Stimulated activated CD4-positive, alpha-beta T cell treated with anti-CD3 and anti-CD28 coated beads, Interleukin-12 subunit alpha, Interleukin-12 subunit beta, amount 100 ng/mL, for 24 hours (primary cell): ENCODE measurements around the gene DIAPH3.
"Not testable (repeated sequence)": the region's sequence is repeated elsewhere in the genome, so short reads cannot be mapped to it uniquely, and the experiment has no call there.

Source experiments
- DNase-seq, 2 experiments: peaks; one replicate each; pipeline ENCODE4 v3.0.0-alpha.2; 2020; ENCODE audit warnings: low read depth in 2 of 2

DIAPH3 gene

DNA sequence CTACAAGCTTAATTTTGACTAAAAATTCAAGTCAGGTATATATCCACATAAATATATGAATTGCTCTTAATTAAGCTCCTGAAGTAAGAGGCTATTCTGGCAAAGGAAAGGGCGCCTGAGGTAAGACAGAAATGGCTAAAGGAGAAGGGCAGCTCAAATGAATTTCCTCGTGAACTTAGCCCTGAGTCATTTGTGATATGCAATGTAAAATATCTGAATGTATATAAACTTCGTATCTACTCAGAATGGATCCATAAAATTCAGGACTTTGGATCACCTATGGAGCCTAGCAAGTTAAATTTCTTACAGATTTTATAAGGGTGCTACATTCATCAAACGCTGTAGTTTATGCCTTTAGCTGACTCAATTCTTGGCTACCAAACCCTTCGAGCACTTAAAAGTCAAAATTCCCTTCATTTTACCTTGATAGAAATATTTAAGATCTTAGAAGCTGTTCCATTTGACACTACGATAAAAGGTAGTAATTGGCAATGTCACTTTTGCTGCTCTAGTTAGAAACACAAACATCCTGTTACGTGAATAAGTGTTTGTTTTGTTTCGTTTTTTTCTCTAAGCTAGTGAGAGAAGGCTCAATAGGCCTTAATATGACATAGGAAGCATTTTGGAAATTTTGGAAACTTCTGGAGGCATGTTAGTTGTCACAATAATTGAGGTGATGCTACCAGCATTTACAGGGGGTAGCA, 69.2 kb downstream of the DIAPH3 start:
- no peak for DNase-seq

DNA sequence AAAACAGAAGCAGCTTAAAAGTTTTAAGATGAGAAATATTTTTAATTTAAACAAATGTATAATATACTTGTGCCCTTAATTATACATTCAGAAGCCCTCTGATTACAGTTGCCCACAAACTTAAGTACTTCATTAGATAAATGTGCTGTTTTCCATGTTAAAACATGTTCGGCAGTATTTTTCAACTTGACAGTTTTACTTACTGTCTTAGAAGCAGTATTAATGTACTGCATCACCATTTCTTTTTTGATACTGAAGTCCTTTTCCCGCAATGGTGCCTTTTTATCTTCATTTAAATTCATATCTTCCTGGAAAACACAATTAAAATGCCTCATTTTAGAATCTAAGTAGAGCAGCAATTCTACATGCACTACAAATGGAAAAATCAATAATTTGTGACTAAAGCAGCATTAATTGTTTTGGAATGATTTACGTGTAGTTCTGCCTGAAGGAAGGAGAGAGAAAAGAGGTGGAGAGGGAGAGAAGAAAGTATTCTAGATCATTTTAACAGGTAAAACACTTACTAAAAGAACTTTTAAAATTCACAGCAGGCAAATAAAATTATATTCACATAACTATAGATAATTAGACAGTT, 70.2 kb downstream of the DIAPH3 start:
- no peak for DNase-seq

DNA sequence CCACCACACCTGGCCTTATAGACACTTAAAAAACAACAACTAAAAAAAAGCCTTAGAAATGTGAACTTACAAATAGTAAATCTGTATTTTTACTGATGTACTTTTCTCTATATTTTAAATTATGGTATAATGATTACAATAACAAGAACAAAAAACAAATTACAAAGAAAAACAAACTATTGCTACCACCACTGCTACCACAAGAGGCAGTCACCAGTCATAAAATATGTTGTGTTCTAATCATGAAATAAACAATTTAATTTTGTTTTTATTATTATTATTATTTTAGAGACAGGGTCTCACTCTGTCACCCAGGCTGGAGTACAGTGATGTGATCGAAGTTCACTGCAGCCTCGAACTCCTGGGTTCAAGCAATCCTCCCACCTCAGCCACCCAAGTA, 72.2 kb downstream of the DIAPH3 start:
- DNase-seq, result no peak

DNA sequence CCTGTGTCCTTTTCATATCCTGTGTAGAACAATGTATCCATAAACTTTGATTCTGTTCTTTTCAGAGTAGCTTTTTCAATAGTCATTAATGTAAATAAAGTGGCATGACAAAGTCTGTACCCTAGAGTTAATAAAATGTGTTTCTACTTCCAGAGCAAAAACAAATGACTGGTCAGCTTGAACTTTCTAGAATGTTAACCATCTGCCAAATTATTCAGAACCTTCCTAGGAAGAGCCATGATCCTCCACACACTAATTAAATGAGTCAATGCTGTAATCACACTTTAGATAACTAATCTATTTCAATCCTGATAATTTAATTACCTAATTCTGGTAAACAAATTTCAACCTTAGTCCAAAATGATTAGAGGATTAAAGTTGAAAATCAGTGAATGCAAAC, 73.2 kb downstream of the DIAPH3 start:
- DNase-seq, result no peak

DNA sequence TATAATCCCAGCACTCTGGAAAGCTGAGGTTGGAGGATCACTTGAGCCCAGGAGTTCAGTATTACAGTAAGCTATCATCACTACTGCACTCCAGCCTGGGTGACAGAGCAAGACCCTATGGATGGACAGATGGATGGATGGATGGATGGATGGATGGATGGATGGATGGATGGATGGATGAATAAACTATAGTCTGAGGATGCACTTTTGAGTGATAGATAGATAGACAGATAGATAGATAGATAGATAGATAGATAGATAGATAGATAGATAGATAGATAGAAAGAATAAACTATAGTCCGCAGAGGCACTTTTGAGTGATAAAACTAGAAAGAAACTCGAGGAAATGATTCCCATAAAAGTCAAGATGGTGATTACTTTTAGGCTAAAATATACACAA, 79.9 kb downstream of the DIAPH3 start:
- DNase-seq, result not testable (repeated sequence)

DNA sequence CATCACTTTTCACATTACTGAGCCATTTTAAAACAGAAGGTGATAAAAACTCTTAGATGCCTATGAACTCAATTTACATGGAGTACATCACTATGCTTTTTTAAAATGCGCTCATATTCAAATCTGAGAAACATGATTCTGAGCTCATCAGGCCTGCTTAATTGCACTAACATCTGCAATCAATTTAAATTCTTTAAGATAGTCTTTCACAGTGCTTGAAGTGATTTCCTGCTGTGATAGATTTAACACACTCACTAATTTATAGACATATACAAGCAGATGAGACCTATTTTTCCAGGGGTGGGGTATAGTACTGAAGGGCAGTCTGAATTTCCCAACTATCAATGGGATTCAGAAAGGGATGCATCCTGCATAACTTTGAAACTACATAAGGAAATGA, 82.9 kb downstream of the DIAPH3 start:
- no peak for DNase-seq

DNA sequence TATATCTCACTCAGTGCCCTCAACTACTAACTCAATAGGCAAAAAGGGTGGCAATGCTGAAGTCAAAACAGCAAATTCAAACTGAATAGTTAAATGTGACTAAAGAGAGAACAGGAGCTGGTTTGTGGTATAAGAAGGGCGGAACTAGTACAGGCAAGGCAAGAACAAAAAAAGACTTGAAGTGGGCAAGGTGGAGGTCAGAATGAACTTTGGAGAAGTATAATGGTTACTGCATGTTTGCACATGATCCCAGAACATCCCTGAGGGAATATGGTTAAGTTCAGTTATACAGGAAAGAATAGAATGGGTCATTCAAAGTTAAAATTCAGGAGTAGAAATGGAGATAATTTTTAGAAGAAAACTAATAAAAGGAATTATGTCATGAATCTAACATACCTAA, 85.5 kb downstream of the DIAPH3 start:
- DNase-seq, result no peak

DNA sequence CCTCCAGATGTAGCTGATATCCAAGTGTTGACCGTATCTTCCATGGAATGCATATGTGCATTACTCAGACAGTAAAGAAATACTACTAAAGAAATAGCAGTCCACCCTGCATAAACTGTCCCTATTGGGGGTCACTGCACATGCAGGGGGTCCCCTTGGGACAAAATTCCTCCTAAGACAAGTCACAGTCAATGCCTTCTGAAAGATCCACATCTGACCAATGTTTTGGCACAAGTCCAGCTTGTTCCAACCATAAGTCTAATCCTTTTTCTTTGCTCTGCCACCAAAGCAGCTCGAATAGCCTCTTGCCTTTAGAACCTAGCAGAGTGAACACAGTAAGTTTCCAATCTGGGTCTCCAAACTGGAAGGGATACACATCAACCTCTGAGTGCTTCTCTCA, 87.9 kb downstream of the DIAPH3 start:
- no peak for DNase-seq

DNA sequence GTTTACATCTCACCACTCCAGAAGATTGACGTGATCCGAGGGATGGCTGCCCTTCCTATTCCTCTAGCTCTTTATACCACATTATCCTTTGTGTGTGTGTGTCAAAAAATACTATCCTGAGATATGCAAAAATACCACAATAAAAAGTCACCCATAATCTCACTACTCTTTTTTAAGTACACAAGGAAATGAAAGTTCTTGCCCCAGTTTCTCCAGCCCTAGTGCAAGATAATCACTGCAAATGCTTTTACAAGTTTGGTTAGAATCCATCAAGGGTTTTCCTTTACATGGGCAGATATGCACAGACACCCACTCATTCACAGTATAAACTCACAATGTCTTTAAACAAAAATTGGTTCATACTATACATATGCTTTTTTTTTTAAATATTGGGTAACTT, 89.3 kb downstream of the DIAPH3 start:
- DNase-seq, result no peak

DNA sequence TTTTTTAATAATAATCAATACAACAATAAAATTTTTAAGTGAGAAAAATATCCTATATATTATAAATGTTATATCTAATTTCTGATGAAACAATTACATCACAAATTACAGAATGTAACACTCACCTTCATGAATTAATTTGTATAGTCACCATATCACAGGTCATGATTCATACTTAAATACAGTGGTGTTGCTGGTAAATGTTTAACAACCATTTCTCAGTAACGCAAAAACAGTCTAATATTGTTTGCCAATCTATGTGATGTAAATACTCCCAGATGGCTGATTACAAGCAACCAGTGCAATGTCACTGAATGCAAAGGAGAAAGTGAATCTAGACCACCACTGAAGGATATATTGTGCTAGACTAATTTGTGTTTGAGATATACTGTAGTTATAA, 97.5 kb downstream of the DIAPH3 start:
- no peak for DNase-seq

DNA sequence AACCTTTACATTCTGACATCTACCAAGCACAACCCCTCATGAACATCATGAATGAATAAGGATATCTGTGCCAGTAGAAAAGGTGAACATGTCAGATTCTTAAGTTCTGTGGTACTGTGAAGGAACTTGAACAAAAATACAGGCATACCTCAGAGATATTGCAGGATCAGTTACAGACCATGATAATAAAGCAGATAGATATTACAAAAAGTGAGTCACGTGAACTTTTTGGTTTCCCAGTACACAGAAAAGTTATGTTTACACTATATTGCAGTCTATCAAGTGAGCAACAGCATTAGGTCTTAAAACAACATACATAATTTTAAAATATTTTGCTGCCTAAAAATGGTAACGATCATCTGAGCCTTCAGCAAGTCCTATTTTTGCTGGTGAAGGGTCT, 101.2 kb downstream of the DIAPH3 start:
- DNase-seq, result no peak

DNA sequence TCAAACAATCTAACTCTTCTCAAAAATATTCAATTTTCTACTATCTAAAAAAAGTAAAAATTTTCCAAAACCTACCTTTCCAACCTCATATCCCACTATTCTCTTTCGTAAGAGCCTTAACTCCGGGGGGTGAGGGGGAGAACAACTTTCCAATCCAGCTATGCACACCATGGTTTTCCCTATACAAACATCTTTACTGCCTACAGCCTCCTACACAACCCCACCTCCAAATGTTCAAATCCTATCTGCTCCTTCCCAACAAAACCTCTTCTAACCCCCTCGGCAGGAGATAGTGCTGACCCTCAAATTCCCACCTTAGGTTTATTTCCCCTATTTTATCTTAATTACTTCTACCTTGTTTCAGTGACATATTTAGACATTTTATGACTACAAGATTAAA, 102.0 kb downstream of the DIAPH3 start:
- no peak for DNase-seq

DNA sequence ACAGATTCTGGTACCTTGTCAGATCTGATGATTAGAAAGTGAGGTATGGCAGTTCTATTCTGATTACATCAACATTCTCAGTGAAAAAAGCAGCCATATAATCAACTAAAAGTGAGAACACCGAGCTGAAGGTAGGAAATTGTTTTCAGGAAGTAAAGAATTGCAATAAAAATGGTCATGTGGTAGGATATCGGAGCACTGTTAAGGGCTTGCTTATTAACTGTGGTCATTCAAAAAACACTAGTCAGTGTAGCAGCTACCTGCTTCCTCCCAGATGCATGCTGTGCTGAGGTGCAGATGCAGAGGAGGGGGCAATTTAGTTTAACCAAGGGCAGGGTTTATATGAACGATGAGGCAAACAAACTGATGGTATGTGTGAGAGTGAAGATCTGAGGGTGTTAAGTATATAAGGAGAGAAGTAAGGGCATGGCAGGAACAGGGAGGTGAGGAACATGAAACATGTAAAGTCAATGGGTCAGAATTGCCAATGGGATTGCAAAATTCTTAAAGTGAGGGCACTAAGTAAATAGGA, 111.9 kb downstream of the DIAPH3 start:
- DNase-seq, result no peak

DNA sequence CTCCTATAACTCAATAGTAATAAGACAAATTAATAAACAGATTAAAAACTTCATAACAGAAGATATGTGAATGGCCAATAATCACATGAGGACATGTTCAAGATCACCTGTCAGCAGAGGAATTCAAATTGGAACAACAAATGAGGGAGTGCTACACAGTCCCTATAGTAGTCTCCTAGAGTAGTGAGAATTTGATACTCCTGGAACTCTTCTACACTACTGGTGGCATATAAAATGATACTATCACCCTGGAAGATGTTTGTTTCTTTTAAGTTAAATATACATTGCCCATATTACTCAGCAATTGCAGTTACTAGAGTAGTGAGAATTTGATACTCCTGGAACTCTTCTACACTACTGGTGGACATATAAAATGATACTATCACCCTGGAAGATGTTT, 115.4 kb downstream of the DIAPH3 start:
- DNase-seq, result not testable (repeated sequence)

DNA sequence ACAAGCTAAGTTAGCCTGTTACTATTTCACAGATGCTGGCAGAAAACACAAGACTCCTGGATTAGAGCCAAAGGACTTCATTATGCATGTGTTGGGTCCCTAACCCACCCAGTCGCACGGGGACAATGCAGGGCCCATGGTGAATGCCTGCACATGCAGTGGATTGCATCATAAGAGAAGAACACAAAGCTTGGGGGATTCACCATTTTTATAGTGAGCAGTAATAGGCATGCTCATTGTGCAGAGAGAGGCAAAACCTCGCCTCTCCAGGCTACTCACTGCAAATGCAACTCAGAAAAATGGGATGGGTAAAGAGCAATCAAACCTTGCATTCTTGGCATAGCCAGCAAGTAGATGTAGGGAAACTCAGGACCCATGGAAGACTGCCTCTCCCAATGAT, 115.8 kb downstream of the DIAPH3 start:
- no peak for DNase-seq

DNA sequence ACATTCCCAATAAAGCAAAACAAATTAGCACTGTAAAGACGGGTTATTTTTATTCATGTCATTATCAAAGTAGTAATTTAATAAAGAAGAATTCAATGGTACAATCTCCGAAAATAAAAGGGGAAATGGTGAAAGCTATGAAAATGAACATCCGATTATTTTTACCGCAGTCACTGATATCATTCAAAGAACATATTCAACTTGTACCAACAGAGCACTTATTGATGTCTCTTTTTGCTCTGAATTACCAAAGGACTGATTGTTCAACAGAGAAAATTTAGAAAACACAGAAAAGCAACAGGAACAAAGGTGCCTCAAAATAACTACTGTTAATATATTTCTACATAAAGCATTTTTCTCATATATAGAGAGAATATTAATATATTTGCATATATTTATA, 119.4 kb downstream of the DIAPH3 start:
- DNase-seq, result no peak

DNA sequence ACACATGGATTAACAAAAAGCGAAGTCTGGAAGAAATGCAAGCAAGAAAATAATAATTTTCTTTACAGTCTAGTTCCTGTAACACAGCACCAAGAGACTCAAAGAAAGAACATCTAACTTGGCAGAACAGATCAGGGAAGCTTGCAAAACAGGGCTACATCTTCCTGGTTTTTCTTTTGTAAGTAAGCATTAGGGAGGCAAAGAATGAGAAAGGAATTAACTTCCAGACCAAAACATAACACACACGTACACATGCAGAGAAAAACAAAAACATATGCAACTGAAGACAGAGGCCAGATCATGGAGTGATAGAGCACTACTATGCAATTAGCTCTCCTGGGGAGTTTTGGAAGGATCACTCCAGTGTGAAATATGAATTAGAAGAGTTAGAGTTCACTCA, 120.5 kb downstream of the DIAPH3 start:
- DNase-seq, result no peak

DNA sequence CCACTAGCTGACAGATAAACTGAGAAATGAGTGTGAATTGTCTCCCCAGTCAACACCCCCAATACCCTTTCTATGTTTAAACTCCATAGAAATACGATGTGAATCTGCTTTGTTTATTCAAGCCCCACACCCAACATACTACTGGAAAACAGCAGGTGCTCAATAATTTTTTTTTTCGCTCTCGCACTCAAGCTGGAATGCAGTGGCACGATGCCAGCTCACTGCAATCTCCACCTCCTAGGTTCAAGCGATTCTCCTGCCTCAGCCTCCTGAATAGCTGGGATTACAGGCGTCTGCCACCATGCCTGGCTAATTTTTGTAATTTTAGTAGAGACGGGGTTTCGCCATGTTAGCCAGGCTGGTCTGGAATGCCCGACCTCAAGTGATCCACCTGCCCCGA, 123.1 kb downstream of the DIAPH3 start:
- not testable (repeated sequence) for DNase-seq

DNA sequence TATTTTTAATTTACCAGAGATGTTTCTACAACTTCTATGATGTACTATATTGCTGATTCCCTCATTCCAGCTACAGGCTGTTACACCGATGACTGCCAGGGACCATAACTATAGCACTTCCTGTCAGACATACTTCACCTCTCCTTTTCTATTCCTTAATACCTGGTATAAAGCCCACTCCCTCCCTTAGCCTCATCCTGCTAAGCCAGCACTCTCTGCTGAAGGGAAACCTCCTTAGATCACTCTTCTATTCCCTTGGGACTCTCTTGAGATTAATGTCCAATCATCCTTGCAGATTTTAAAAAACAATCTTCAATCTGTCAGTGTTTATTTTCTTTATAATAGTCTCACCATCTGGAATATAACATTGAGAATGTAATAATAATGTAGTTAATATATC, 127.9 kb downstream of the DIAPH3 start:
- no peak for DNase-seq

DNA sequence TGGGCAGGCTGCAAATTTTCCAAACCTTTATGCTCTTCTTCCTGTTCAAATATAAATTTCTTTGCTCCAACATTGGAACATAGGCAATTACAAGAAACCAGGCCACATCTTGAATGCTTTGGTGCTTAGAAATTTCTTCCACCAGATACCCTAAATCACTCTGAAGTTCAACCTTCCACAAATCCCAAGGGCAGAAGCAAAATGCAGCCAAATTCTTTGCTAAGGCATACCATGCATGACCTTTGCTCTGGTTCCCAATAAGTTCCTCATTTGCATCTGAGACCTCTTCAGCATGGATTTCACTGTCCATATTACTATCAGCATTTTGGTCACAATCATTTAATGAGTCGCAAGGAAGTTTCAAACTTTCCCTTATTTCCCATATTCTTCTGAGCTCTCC, 130.9 kb downstream of the DIAPH3 start:
- DNase-seq, result no peak

DNA sequence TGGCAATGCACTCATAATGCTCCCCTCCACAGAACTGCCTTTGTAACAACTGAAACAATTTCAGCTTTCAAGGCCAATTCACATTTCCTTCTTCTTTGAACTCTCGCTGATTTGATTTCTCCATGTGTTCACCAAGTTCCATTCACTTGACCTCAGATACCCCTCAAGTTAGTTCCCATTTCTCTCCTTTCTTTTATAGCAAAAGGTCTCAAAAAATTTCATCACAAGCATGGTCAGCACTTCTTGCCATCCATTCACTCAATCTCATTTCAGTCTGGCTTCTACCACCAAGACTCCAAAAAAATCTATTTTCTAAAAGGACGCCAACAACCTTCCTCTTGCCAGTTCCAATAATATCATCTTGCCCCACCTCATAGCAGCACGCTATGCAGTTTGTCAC, 135.7 kb downstream of the DIAPH3 start:
- DNase-seq, result no peak

DNA sequence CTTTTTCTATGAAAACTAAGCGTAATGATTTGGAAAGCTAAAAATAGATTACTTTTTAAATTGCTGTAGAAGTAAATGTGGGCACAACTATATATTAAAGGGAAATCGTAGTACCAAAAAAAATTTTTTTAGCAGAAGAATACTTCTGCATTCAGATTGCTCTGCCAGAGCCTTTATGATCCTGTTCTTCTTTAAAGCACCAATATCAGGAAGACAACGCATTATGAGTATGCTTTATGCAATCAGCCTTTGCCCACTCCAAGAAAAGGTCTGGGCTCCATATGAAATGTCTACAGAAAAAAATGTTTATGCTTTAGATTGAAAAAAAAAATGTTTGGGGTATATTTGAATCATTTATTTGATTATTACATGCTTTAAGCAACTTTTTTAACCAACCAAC, 137.4 kb downstream of the DIAPH3 start:
- DNase-seq, result no peak

DNA sequence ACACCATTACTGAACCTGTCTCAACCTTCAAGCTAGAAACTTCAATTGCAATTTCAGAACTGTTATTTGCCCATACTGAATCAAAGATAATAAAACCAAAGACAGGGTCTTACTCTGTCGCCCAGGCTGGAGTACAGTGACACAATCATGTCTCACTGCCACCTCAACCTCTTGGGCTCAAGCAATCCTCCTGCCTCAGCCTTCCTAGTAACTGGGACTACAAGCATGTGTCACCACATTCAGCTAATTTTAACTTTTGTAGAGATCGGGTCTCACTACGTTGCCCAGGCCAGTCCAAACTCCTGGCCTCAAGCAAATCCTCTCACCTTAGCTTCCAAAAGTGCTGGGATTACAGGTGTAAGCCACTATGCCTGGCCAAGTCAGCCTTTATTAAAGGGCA, 143.4 kb downstream of the DIAPH3 start:
- no peak for DNase-seq
